GM19372 (cell line): ENCODE data around the gene MAP2K1.
"Not testable (repeated sequence)": the region's sequence is repeated elsewhere in the genome, so short reads cannot be mapped to it uniquely, and the experiment has no call there.

Experiments
- ATAC-seq: cut with Tn5 transposase; IDR thresholded peaks from one replicate; pipeline ENCODE4 v1.9.1; 2021; ENCODE audit warnings: mild to moderate bottlenecking, low read depth, moderate library complexity; ENCODE audit not compliant: unreplicated experiment

The MAP2K1 gene

DNA sequence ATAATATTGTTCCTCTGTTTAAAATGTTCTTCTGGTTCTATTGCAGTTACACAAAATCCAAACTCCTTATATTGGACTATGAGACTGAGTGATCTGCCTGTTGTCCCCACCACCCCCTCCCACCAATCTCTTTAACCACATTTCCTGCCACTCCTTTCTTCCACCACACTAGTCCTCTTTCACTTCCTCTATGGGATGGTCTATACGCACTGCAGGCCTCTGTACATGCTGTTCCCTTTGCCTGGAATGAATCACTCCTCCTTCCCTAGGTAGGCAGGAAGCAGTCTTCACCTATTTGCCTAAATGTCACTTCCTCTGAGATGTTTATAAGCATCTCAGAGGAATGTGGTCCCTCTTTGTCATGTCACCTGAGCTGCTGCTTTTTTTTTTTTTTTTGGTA, 4.0 kb downstream of the MAP2K1 start:
- no peak for ATAC-seq

GRCh38 chr15:66393037-66393436, 6.3 kb downstream of the MAP2K1 start:
- not testable (repeated sequence) for ATAC-seq

DNA sequence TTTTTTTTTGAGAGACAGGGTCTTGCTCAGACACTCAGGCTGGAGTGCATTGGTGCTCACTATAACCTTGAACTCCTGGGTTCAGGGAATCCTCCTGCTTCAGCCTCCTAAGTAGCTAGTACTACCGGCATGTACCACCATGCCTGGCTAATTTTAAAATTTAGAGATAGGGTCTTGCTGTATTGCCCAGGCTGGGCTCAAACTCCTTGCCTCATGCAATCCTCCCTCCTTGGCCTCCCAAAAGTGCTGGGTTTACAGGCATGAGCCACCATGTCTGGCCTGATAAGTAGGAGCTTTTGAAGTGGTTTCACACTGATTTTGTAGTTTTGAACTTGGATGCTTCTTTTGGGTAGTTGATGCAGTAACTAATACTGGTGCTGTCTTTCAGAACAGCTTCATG, 7.8 kb downstream of the MAP2K1 start:
- ATAC-seq = no peak

DNA sequence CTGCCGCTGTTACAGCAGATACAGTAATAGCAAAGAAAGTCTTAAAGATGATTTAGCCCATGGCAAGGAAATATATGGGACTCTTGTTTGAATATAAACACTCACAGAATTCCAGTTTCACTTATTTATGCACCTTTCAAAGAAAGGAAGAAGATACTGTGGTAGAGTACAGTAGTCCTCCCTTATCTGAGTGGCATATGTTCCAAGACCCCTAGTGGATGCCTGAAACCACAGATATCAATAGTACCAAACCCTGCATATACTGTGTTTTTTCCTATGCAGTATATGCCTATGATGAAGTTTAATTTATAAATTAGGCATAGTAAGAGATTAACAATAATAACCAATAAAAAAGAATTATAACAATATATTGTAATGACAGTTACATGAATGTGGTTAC, 8.2 kb downstream of the MAP2K1 start:
- ATAC-seq = no peak

- no peak for ATAC-seq
Observed at GRCh38 chr15:66399276-66399675, 12.6 kb downstream of the MAP2K1 start.

DNA sequence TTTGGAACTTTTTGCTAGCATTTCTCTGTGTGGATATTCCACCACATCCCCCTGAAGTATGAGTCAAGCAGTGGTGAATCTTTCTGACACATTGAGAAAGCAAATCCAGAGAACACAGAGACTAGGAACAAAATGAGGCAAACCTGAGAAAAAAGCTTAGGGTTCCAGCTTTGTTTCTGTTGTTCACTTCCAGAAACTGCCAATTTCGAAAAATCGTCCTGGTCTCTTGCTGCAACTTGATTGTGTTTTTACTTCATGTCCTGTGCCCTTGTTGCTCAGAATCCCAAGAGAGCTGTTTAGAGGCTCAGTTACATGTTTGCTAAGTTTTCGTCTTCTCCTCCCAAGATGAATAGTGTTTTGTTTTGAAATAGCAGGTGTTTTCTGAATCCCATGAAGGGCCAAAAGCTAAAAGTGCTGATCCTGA, 13.7 kb downstream of the MAP2K1 start:
- no peak for ATAC-seq

GRCh38 chr15:66401130-66402021, 14.7 kb downstream of the MAP2K1 start:
- ATAC-seq = no peak

DNA sequence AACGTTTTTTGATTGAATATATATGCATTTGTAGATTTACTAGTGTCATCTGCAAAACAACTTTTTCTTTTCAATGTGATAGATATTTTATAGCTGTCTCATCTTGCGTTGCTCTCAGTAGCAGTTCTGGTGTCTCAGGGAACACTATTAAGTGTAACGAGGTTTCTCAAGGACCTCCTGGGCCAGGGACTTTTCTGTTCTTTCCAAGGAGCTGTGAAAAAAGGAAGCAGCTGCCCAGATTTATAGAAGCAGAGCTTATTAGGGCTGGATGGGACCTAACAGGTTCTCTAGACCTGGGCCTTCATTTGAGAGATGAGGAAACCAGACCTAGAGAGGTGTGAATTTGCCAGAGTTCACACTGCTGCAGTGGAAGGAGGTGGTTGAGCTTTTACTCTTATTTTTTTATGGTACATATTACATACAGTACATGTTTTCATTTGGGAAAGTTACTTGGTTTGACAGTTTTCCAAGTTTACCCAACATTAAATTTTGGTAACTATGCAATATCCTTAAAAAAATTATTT, 16.1 kb downstream of the MAP2K1 start:
- ATAC-seq = no peak

GRCh38 chr15:66403323-66403722, 16.6 kb downstream of the MAP2K1 start:
- ATAC-seq = no peak

GRCh38 chr15:66404122-66404521, 17.4 kb downstream of the MAP2K1 start:
- ATAC-seq = no peak

DNA sequence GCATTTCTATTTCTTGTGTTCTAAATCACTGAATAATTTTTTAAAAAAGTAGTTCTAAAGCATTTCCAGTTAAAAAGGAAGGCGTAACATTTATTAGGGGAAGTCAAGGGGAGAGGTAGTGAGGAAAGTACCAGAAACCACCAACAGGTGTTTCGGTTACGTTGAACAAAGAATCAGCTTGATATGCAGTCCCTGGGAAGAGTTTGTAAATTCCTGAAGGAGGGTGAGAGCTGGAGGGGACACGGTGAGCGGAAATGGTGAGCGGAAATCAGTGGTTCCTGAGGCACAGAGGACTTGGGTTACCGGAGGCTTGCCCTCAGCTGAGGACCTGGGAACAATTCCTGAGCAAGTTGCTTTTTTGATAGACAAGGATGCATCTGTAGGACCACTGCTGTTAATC, 17.8 kb downstream of the MAP2K1 start:
- no peak for ATAC-seq

- no peak for ATAC-seq
Observed at GRCh38 chr15:66405007-66405406, 18.3 kb downstream of the MAP2K1 start.

- ATAC-seq = no peak
Observed at GRCh38 chr15:66405615-66406014, 18.9 kb downstream of the MAP2K1 start.

DNA sequence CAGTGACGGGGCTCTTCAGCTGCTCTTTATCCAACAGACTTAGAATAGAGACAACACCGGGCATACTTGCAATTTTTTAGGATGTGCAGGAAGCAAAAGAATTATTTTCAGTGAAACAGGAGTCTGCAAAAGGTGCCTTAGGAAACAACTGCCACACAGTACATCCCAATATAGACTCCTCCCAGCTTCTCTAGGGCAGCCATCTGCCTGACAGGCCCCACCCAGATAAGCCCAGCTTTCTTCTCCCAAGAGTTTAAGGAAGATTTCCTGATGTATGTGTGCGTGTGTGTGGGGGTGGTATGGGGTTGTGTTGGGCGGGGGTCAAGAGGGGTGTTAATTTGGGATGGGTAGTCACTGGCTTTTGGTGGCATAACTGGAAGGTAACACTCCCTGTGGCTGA, 21.5 kb downstream of the MAP2K1 start:
- no peak for ATAC-seq

DNA sequence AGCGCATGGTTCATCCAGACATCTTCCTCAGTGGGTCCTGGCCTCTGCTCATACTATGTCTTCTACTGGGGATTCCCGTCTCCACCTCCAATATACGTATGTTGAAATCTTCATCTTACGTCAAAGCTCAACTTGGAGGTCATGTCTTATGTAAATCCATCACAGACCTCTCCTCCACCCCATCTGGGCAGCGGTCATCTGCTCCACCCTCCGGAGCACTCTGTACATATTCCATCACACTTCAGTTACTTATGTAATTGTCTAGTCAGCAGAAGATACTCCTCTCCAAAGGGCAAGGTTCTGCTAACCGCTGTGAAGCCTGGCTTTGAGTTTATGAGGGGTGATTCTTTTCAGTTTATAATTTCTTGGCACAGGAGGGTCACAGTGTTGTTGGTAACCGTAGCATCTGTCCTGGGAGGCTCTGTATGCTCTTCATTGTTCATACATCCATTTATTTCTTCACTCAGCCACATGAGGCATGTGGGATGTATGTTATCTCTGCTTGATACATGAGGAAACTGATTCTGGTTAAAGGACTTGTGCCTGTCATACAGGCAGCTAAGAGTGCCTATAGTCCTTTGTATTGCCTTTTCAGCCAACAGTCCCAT, 22.1 kb downstream of the MAP2K1 start:
- no peak for ATAC-seq

DNA sequence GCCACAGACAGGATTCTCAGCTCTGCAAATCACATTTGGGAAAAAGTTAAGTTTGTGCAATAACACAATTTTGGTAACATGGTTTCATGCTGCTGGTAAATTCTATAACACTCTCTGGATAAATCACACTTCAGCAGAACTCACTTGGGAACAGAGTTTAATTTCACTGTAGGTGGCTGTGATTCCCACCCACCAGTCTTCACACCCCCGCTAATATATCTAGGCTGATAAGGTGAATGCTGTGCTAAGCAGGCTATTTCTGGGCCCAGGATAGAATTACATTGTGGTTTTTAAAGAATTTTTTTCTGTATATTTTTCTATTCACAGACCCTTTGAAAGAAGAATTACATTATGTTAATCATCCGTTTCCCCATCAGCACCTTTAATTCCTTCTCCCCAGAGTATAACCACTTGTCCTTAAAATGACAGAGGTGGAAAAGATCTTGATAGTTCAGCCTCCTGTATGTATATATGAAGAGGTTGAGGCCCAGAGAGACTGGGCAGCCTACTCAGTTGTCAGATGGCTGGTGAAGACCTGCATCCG, 22.9 kb downstream of the MAP2K1 start:
- no peak for ATAC-seq

- ATAC-seq = no peak
Observed at GRCh38 chr15:66411190-66411589, 24.5 kb downstream of the MAP2K1 start.

GRCh38 chr15:66412220-66412619, 25.5 kb downstream of the MAP2K1 start:
- ATAC-seq = no peak

- ATAC-seq = no peak
Observed at GRCh38 chr15:66413579-66413978, 26.9 kb downstream of the MAP2K1 start.

DNA sequence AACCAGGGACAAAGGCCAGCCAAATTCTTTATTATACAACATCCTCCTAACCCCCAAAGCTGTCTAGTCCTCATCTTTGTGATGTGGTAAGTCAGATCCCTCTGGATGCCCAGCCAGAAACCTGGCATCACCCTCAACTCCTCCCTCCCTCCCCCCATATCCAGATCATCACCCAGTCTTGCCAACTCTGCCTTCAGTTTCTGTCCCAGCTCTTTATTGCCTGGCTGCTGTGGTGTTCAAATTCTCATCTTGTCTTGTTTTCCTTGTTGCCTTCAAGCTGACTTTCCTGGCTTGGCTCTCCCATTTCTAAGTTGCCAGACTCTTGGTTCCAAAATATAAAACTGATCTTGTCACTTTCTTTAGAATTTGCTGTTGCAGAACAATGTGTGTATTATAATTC, 28.6 kb downstream of the MAP2K1 start:
- ATAC-seq = no peak

DNA sequence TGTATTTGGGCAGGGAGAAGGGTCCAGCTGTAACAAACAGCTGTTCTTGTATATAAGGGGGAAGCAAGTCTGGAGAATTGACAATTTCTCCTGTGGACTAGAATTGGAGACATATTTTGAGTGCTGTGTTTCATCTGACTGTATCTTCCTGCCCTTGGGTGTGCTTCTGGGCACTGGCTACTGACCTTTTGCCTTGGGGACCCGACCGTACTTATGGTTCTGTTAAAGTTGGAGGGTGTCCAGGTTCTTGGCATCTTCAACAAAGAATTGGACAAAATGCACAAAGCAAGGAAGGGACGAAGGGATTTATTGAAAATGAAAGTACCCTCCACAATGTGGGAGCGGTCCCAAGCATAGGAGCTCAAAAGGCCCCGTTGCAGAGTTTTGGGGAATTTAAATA, 31.0 kb downstream of the MAP2K1 start:
- no peak for ATAC-seq

GRCh38 chr15:66419471-66419870, 32.8 kb downstream of the MAP2K1 start:
- no peak for ATAC-seq
